T-helper 22 cell (primary cell): ENCODE data around the gene TCF3.

ENCODE experiments used
- DNase-seq: peaks from one replicate; pipeline ENCODE4 v3.0.0-alpha.2; 2020; ENCODE audit warnings: low read depth

TCF3 gene

DNA sequence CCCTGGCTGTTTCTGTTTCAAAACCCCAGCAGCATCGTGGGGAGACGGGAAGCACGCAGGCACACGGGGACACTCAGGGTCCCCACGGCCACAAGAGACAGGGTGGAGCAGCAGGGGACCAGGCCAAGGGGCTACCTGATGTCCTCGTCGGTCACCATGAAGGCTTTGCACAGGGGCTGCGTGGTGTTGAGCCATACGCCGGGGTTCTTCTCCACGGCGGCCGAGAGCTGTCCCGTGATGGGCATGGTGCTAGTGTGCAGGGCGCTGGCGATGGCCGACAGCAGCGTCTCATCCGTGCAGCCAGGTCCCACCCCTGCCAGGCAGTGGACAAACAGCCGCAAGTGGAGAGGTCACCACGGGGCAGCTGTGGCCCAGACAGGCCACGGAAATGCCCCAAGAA, 71.5 kb downstream of the TCF3 start:
- no peak for DNase-seq

GRCh38 chr19:1580382-1580781, 72.0 kb downstream of the TCF3 start:
- DNase-seq, result no peak

GRCh38 chr19:1579222-1579621, 73.2 kb downstream of the TCF3 start:
- DNase-seq, result no peak

- DNase-seq, result no peak
Measured at GRCh38 chr19:1577929-1578618, 74.3 kb downstream of the TCF3 start.

DNA sequence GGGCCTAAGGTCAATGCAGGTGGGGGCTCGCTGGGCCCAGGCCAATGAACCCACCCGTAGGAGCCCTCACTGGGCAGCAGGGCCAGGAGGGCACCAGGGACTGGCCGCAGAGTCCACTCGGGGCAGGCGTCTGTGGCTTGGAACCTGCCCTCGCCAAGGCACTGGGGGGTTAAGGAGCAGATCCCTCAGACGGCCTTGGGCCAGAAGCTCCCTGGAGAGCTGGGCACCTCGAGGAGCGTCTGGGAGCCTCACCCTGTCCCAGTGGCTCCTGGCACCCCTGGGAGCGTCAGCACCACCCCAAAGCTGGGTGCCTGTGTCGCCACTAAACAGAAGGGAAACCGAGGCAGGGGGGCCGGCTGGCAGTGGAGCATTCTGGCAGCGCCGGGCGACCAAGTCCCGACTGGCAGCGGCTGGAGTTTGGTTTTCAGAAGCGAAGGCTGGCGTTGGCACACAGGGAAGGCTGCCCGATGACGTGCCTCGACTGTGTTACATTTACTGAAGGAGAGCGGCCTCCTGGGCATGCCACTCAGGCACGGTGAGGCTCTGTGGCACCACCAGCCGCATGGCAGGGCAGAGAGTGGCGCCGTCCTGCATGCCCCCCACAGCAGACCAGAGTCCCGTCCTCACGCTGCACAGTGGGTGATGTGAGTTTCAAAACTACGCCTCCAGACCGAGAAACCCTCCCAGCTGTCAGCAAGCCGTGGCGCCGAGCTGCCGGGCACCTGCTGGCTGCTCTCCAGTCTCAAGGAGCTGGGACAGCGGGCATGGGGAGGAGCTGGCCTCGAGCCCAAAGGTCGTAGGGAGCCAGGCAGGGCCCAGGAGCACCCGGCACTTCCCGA, 75.1 kb downstream of the TCF3 start:
- DNase-seq, result no peak

- DNase-seq, result no peak
Measured at GRCh38 chr19:1576242-1577089, 75.9 kb downstream of the TCF3 start.

DNA sequence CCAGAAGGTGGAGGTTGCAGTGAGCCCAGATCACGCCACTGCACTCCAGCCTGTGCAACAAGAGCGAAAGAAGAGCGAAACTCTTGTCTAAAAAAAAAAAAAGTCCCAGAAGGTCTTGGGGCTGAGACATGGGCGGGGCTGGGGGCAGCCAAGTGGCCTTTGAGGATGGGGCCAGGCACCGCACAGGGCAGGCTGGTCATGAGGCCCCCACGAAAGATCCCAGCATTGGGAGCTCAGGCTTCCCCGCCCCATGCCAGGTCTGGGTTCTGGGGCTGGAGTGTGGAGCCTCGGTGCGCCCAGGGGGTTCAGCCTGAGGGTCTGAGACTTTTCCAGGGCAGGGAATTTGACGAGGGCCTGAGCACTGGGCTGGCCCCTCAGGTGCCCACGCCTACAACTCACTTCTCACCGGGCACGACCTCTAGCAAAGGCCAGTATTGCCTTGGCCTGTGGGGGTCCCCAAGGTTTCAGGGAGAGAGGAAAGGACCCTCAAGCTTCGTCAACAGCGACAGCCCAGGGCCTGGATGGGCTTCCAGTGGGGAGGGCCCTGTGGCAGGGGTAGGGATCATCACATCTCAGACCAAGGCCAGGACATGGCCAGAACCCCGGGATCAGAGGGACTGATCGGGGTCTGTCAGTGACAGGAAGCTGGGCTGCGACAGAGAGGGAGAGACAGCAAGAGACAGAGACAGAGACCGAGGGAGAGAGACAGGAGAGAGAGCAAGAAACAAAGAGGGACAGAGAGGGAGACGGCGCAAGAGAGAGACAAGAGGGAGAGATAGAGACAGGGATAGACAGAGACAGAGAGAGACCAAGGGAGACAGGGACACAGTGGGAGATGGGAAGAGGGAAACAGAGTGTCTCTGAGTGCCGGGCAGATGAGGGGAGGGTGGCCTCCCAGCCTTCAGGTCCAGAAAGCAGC, 76.8 kb downstream of the TCF3 start:
- no peak for DNase-seq

DNA sequence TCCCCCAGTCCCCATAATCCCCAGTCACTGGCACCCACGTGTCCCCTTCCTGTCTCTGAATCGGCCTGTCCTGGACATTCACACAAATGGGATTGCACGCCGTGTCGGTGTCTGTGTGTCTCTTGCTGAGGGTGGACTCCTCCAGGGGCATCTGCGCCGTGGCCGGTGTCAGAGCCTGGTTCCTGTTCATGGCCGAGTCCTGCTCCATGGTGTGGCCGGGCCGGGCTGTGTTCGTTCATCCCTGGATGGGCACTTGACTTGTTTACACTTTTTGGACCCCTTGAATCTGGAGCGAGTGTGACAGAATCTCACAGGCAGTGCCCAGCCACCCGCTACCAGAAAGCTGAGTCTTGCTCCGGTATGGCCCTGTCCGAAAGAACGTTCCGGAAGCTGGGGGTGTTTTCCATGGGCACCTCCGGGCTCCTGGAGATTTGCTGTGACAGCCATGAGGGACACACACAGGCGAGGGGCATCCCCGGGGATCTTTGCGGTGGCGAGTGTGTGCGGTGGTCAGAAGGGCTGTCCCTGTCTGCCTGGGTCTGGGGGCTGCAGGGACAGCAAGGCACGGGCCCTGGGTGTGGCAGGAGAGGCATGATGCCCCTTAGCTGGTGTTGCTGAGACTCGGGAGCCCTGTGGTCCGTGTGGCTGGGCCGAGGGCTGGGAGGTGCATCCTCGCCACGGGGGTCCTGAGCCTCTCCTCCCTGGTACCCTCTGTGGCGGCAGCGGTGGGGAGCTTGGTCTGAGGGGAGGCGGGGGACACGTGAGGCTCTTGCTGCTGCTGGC, 77.9 kb downstream of the TCF3 start:
- DNase-seq, result no peak

- no peak for DNase-seq
Measured at GRCh38 chr19:1572795-1573194, 79.6 kb downstream of the TCF3 start.

GRCh38 chr19:1571358-1571757, 81.1 kb downstream of the TCF3 start:
- DNase-seq, result no peak

- no peak for DNase-seq
Measured at GRCh38 chr19:1570836-1571235, 81.6 kb downstream of the TCF3 start.

- DNase-seq, result no peak
Measured at GRCh38 chr19:1569997-1570396, 82.4 kb downstream of the TCF3 start.

DNA sequence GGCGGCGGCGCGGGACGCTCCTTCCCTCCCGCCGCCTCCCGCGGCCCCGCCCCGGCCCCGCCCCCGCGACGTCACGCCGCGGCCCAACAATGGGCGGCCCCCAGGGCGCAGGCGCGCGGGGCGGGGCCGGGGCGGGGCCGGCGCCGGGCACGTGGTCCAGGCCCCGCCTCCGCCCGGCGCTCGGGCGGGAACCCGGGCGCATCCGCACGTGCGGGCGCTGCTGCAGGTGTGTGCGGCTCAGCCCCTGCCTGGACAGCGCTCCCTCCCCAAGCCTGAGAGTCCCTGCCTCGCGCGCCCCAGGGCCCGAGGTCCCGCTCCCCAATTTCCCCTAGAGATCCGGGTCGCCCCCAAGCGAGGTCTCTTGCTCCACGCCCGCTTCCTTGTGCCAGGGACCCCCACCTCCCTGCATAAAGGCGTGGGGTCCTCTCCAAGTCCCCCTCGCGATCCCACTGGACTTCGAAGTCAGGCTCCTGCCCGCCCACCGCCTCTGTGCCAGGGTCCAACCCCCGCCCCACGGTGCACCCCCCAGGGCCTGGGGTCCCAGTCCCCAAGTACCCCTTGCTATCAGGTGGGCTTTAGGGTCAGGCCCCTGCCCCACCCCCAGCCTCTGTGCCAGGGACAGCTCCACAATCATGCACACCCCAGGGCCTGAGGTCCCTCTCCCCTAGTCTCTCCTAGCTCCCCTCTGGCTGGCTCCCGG, 83.9 kb downstream of the TCF3 start, which contains the start of gene MEX3D:
Gene MEX3D (minus strand): TSS at position 6 of the 700 bp plus-strand sequence. CDS start 267 bp downstream, outside the sequence.
- DNase-seq, result peak; percentile 73

DNA sequence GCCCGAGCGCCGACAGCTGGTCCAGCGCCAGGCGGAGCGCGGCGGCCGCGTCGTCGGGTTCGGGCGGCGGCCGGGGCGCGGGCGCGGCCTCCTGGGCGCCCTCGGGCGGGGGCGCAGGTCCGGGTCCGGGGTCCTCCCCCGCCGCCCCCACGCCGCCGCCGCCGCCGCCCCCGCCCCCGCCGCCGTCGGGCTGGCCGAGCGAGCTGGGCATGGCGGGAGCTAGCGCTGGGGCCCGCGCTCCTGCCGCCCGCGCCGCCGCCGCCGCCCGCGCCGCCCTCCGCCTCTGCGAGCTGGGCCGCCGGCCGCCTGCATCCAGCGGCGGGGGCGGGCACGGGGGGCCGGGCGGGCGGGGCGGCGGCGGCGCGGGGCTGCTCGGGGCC, 84.6 kb downstream of the TCF3 start:
- DNase-seq, result no peak

GRCh38 chr19:1567116-1567847, 85.1 kb downstream of the TCF3 start:
- DNase-seq, result no peak

DNA sequence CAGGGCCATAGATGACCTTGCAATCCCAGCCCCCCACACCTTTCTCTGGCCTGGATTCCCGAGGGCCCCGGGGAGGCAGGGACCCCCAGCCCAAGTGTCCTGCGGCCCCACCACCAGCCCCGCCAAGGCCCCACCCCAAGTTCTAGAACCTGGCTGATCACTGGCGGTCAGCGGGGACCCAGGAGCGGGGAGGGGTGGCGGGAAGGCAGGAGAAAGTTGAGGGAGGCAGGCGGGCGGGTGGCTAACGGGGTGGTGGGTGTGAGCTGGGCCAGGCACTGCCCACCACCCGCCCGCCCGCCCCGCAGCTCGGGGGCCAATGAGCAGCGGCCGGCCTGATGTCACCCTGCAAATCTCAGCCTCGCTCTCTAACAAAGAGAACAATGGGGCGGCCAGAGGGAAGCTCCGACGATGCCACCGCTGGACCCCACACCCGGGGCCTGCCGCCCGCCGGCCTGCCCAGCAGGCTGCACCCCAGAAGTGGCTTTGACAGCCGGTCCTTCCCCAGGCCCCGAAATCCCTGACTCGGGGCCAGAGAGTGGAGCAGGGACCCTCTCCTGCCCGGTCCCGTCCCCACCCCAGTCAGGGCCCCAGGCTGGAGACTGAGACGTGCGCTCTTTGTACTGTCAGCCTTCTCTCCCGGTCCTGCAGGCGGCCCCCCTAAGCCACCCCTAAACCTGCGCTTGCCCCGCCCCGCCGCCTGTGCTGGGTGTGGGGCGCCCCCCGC, 85.9 kb downstream of the TCF3 start:
- DNase-seq, result no peak

- DNase-seq, result no peak
Measured at GRCh38 chr19:1563251-1563650, 89.2 kb downstream of the TCF3 start.

GRCh38 chr19:1561236-1561842, 91.1 kb downstream of the TCF3 start:
- DNase-seq, result no peak
